ENCODE results near the gene MXI1.

DNA sequence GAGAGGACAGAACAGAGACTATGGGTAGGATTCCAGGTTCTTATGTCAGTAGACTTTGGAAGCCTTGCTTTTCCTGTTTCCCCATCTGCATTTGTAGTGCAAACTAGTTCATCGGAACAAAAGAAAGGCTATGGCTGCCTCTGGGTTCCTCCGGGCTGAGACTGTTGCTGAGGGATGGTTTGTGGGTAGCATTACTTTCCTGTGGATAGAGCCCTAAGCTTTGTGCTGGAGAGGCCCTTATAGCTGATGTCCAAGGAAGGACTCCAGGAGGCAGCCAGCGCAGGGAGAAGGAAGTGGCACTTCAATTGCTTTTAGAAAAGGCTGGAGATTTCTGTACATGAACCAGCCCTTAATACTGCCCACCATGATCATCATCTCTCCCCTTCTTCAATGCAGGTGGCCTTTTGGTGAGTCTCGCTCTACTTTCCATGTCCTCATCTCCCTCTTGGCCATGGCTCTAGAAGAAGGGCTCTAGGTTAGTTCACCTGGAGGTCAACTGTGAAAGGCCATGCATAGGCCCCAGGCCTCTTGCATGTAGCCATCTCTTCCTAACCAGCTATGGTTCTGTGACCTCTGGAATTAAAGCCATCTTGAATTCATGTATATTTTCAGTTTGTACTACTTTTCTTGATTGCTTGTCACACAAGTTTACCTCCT lies 15.4 kb downstream of the MXI1 start:
- TF ChIP-seq, protein P1, sequence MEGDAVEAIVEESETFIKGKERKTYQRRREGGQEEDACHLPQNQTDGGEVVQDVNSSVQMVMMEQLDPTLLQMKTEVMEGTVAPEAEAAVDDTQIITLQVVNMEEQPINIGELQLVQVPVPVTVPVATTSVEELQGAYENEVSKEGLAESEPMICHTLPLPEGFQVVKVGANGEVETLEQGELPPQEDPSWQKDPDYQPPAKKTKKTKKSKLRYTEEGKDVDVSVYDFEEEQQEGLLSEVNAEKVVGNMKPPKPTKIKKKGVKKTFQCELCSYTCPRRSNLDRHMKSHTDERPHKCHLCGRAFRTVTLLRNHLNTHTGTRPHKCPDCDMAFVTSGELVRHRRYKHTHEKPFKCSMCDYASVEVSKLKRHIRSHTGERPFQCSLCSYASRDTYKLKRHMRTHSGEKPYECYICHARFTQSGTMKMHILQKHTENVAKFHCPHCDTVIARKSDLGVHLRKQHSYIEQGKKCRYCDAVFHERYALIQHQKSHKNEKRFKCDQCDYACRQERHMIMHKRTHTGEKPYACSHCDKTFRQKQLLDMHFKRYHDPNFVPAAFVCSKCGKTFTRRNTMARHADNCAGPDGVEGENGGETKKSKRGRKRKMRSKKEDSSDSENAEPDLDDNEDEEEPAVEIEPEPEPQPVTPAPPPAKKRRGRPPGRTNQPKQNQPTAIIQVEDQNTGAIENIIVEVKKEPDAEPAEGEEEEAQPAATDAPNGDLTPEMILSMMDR (IDR thresholded peaks at IDR 0.05) = no peak
- TF ChIP-seq POLR2A (IDR thresholded peaks at IDR 0.05) (no peak), POLR2AphosphoS5 (IDR thresholded peaks at IDR 0.05) (no peak)
